ENCODE data around the gene CAB39.
A peak's percentile ranks its signal among the peaks of the same experiment; 100 is the strongest.
"Not testable (repeated sequence)": the region's sequence is repeated elsewhere in the genome, so short reads cannot be mapped to it uniquely, and the experiment has no call there.

The CAB39 gene

GRCh38 chr2:230713331-230714135, 891 bp downstream of the CAB39 start:
- peak; percentile 24 to 49 for DNase-seq (ENCODE audit: low spot score in 2 of 2)
- no peaks in the 10 kb centered on the region for H3K9me3 ChIP-seq
- H3K36me3 ChIP-seq (replicated peaks) = no peaks in the 10 kb centered on the region
- H3K4me3 ChIP-seq = peak overlapping the region; percentile 67
- no peaks in the 10 kb centered on the region for H3K27me3 ChIP-seq (ENCODE audit: low read depth)
- in situ Hi-C loops (cut with MboI; ENCODE audit: low sequenced_read_pairs) = no loop called here
- peaks cover 26% of the 10 kb centered on the region for H3K4me1 ChIP-seq

GRCh38 chr2:230714136-230714480, 1.5 kb downstream of the CAB39 start:
- Histone ChIP-seq H3K9me3 (no peaks in the 10 kb centered on the region), H3K36me3 (replicated peaks) (no peaks in the 10 kb centered on the region), H3K27me3 (ENCODE audit: low read depth) (no peaks in the 10 kb centered on the region), H3K4me3 (peak overlapping the region; percentile 67), H3K4me1 (peaks cover 26% of the 10 kb centered on the region)
- in situ Hi-C loops (cut with MboI; ENCODE audit: low sequenced_read_pairs) = no loop called here
- DNase-seq (ENCODE audit: low spot score in 2 of 2) = peak; percentile 23 to 39

- no peak overlapping the region; the same call in 1 of the 2 replicates for H3K4me3 ChIP-seq
- H3K4me1 ChIP-seq = peaks cover 26% of the 10 kb centered on the region
- H3K27me3 ChIP-seq (ENCODE audit: low read depth) = no peaks in the 10 kb centered on the region
- in situ Hi-C loops (cut with MboI; ENCODE audit: low sequenced_read_pairs) = no loop called here
- H3K36me3 ChIP-seq (replicated peaks) = peaks cover under 1% of the 10 kb centered on the region; the same call in 1 of the 2 replicates
- no peak for DNase-seq (ENCODE audit: low spot score in 2 of 2)
- no peaks in the 10 kb centered on the region for H3K9me3 ChIP-seq
Measured at GRCh38 chr2:230715201-230715600, 2.6 kb downstream of the CAB39 start.

GRCh38 chr2:230716588-230716987, 3.9 kb downstream of the CAB39 start:
- Histone ChIP-seq H3K9me3 (no peaks in the 10 kb centered on the region), H3K4me1 (peaks cover 31% of the 10 kb centered on the region), H3K4me3 (no peak overlapping the region), H3K27me3 (ENCODE audit: low read depth) (no peaks in the 10 kb centered on the region), H3K36me3 (replicated peaks) (peaks cover 3% of the 10 kb centered on the region; the same call in 1 of the 2 replicates)
- in situ Hi-C loops (cut with MboI; ENCODE audit: low sequenced_read_pairs) = no loop called here
- DNase-seq (ENCODE audit: low spot score in 2 of 2) = no peak

- Histone ChIP-seq H3K4me3 (no peak overlapping the region), H3K27me3 (ENCODE audit: low read depth) (no peaks in the 10 kb centered on the region), H3K4me1 (peaks cover 32% of the 10 kb centered on the region), H3K36me3 (replicated peaks) (peaks cover 3% of the 10 kb centered on the region; the same call in 1 of the 2 replicates), H3K9me3 (no peaks in the 10 kb centered on the region)
- DNase-seq (ENCODE audit: low spot score in 2 of 2) = peak in 1 of 2 experiments; percentile 19
- in situ Hi-C loops (cut with MboI; ENCODE audit: low sequenced_read_pairs) = no loop called here
Measured at GRCh38 chr2:230717600-230717999, 5.0 kb downstream of the CAB39 start.

GRCh38 chr2:230719340-230719739, 6.7 kb downstream of the CAB39 start:
- in situ Hi-C loops (cut with MboI; ENCODE audit: low sequenced_read_pairs) = no loop called here
- Histone ChIP-seq H3K27me3 (ENCODE audit: low read depth) (no peaks in the 10 kb centered on the region), H3K4me3 (no peak overlapping the region), H3K36me3 (replicated peaks) (peaks cover 3% of the 10 kb centered on the region; the same call in 1 of the 2 replicates), H3K4me1 (peaks cover 32% of the 10 kb centered on the region), H3K9me3 (no peaks in the 10 kb centered on the region)
- no peak for DNase-seq (ENCODE audit: low spot score in 2 of 2)

- no peak overlapping the region for H3K4me3 ChIP-seq
- DNase-seq (ENCODE audit: low spot score in 2 of 2) = no peak
- H3K27me3 ChIP-seq (ENCODE audit: low read depth) = no peaks in the 10 kb centered on the region
- peaks cover 25% of the 10 kb centered on the region for H3K4me1 ChIP-seq
- peaks cover 3% of the 10 kb centered on the region; the same call in 1 of the 2 replicates for H3K36me3 ChIP-seq (replicated peaks)
- no peaks in the 10 kb centered on the region for H3K9me3 ChIP-seq
- in situ Hi-C loops (cut with MboI; ENCODE audit: low sequenced_read_pairs) = no loop called here
Measured at GRCh38 chr2:230721712-230722111, 9.1 kb downstream of the CAB39 start.

GRCh38 chr2:230722207-230722885, 9.7 kb downstream of the CAB39 start:
- no peaks in the 10 kb centered on the region for H3K9me3 ChIP-seq
- H3K4me3 ChIP-seq = no peak overlapping the region
- H3K4me1 ChIP-seq = peaks cover 22% of the 10 kb centered on the region
- in situ Hi-C loops (cut with MboI; ENCODE audit: low sequenced_read_pairs) = no loop called here
- no peaks in the 10 kb centered on the region for H3K27me3 ChIP-seq (ENCODE audit: low read depth)
- no peak for DNase-seq (ENCODE audit: low spot score in 2 of 2)
- peaks cover 3% of the 10 kb centered on the region; the same call in 1 of the 2 replicates for H3K36me3 ChIP-seq (replicated peaks)

GRCh38 chr2:230723363-230723762, 10.7 kb downstream of the CAB39 start:
- Histone ChIP-seq H3K9me3 (no peaks in the 10 kb centered on the region), H3K4me3 (no peak overlapping the region), H3K27me3 (ENCODE audit: low read depth) (no peaks in the 10 kb centered on the region), H3K36me3 (replicated peaks) (peaks cover 3% of the 10 kb centered on the region; the same call in 1 of the 2 replicates), H3K4me1 (peaks cover 13% of the 10 kb centered on the region)
- no peak for DNase-seq (ENCODE audit: low spot score in 2 of 2)
- in situ Hi-C loops (cut with MboI; ENCODE audit: low sequenced_read_pairs) = no loop called here

GRCh38 chr2:230724957-230725356, 12.3 kb downstream of the CAB39 start:
- DNase-seq (ENCODE audit: low spot score in 2 of 2); H3K4me3 ChIP-seq; H3K9me3 ChIP-seq; H3K36me3 ChIP-seq (replicated peaks); in situ Hi-C loops (cut with MboI; ENCODE audit: low sequenced_read_pairs); H3K27me3 ChIP-seq (ENCODE audit: low read depth): not testable (repeated sequence)
- H3K4me1 ChIP-seq = peaks cover 15% of the 10 kb centered on the region

GRCh38 chr2:230731512-230731911, 18.9 kb downstream of the CAB39 start:
- Histone ChIP-seq H3K9me3 (no peaks in the 10 kb centered on the region; the same call in 1 of the 2 replicates), H3K4me3 (no peak overlapping the region), H3K4me1 (peaks cover 10% of the 10 kb centered on the region), H3K27me3 (ENCODE audit: low read depth) (no peaks in the 10 kb centered on the region), H3K36me3 (replicated peaks) (no peaks in the 10 kb centered on the region; the same call in 1 of the 2 replicates)
- in situ Hi-C loops (cut with MboI; ENCODE audit: low sequenced_read_pairs) = no loop called here
- DNase-seq (ENCODE audit: low spot score in 2 of 2) = no peak

- Histone ChIP-seq H3K27me3 (ENCODE audit: low read depth) (no peaks in the 10 kb centered on the region), H3K4me1 (peaks cover 5% of the 10 kb centered on the region), H3K9me3 (no peaks in the 10 kb centered on the region; the same call in 1 of the 2 replicates), H3K4me3 (no peak overlapping the region), H3K36me3 (replicated peaks) (no peaks in the 10 kb centered on the region; the same call in 1 of the 2 replicates)
- DNase-seq (ENCODE audit: low spot score in 2 of 2) = no peak
- in situ Hi-C loops (cut with MboI; ENCODE audit: low sequenced_read_pairs) = no loop called here
Measured at GRCh38 chr2:230732914-230733401, 20.3 kb downstream of the CAB39 start.

GRCh38 chr2:230734247-230735175, 21.9 kb downstream of the CAB39 start:
- Histone ChIP-seq H3K36me3 (replicated peaks) (no peaks in the 10 kb centered on the region), H3K4me3 (no peak overlapping the region), H3K27me3 (ENCODE audit: low read depth) (no peaks in the 10 kb centered on the region), H3K4me1 (peaks cover 3% of the 10 kb centered on the region; the same call in 1 of the 2 replicates), H3K9me3 (no peaks in the 10 kb centered on the region)
- in situ Hi-C loops (cut with MboI; ENCODE audit: low sequenced_read_pairs) = no loop called here
- no peak for DNase-seq (ENCODE audit: low spot score in 2 of 2)

Measured in HAP-1 (cell line).